Ishikawa (cell line): ENCODE data around the gene GRIFIN.
A peak's percentile ranks its signal among the peaks of the same experiment; 100 is the strongest.

Experiments used
- CEBPB ChIP-seq: IDR thresholded peaks from 2 replicates; pipeline ENCODE4 v1.6.1; 2012
- CREB1 ChIP-seq: IDR thresholded peaks from 2 replicates; pipeline ENCODE4 v1.6.1; 2012; ENCODE audit warnings: low read depth
- EGR1 ChIP-seq: IDR thresholded peaks from 2 replicates; pipeline ENCODE4 v1.6.1; 2012
- EP300 ChIP-seq: IDR thresholded peaks from 2 replicates; pipeline ENCODE4 v1.6.1; 2012; ENCODE audit warnings: borderline replicate concordance
- FOXM1 ChIP-seq: IDR thresholded peaks from 2 replicates; pipeline ENCODE4 v1.6.1; 2012; ENCODE audit warnings: low read depth, borderline replicate concordance
- NFIC ChIP-seq: IDR thresholded peaks from 2 replicates; pipeline ENCODE4 v1.6.1; 2012
- RAD21 ChIP-seq: IDR thresholded peaks from 2 replicates; pipeline ENCODE4 v1.6.1; 2012; ENCODE audit warnings: low read depth
- TAF1 ChIP-seq: IDR thresholded peaks from 2 replicates; pipeline ENCODE4 v1.6.1; 2012; ENCODE audit warnings: low read depth, mild to moderate bottlenecking
- TCF12 ChIP-seq: IDR thresholded peaks from 2 replicates; pipeline ENCODE4 v1.6.1; 2012; ENCODE audit warnings: low read depth
- TEAD4 ChIP-seq: IDR thresholded peaks from 2 replicates; pipeline ENCODE4 v1.6.1; 2012
- YY1 ChIP-seq: IDR thresholded peaks from 2 replicates; pipeline ENCODE4 v1.6.1; 2012; ENCODE audit warnings: low read depth
- ZBTB7A ChIP-seq: IDR thresholded peaks from 2 replicates; pipeline ENCODE4 v1.6.1; 2012; ENCODE audit warnings: low read depth
- TF ChIP-seq, protein P1 (sequence below): IDR thresholded peaks from 2 replicates; pipeline ENCODE4 v1.6.1; 2012
- TF ChIP-seq, protein P2 (sequence below): IDR thresholded peaks from 2 replicates; pipeline ENCODE4 v1.6.1; 2012
- TF ChIP-seq, protein P3 (sequence below): IDR thresholded peaks from 2 replicates; pipeline ENCODE4 v1.6.1; 2012; ENCODE audit warnings: low read depth, mild to moderate bottlenecking

Gene GRIFIN

DNA sequence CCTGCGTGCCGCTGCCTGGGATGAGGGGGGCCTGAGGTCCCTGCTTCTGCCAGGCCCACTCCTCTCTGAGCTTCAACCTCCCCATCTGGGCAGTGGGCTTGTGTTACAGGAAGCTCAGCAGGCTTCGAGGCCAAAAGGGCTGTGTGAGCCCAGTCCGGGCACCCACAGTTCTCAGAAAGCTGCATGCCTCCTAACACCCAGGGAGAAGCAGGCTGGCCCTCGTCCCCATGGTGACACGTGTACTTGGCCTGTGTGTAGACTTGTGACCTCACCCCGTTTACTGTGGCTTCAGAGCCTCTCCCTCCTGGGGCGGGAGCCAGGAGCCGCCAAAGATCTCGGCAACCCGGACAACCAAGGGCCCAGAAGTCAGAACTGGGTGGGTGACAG lies 2.2 kb upstream of the GRIFIN start:
- TF ChIP-seq, protein P1, sequence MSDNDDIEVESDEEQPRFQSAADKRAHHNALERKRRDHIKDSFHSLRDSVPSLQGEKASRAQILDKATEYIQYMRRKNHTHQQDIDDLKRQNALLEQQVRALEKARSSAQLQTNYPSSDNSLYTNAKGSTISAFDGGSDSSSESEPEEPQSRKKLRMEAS = peak; percentile 97
- TF ChIP-seq, protein P2, sequence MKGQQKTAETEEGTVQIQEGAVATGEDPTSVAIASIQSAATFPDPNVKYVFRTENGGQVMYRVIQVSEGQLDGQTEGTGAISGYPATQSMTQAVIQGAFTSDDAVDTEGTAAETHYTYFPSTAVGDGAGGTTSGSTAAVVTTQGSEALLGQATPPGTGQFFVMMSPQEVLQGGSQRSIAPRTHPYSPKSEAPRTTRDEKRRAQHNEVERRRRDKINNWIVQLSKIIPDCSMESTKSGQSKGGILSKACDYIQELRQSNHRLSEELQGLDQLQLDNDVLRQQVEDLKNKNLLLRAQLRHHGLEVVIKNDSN = no peak
- no peak for TF ChIP-seq TCF12

DNA sequence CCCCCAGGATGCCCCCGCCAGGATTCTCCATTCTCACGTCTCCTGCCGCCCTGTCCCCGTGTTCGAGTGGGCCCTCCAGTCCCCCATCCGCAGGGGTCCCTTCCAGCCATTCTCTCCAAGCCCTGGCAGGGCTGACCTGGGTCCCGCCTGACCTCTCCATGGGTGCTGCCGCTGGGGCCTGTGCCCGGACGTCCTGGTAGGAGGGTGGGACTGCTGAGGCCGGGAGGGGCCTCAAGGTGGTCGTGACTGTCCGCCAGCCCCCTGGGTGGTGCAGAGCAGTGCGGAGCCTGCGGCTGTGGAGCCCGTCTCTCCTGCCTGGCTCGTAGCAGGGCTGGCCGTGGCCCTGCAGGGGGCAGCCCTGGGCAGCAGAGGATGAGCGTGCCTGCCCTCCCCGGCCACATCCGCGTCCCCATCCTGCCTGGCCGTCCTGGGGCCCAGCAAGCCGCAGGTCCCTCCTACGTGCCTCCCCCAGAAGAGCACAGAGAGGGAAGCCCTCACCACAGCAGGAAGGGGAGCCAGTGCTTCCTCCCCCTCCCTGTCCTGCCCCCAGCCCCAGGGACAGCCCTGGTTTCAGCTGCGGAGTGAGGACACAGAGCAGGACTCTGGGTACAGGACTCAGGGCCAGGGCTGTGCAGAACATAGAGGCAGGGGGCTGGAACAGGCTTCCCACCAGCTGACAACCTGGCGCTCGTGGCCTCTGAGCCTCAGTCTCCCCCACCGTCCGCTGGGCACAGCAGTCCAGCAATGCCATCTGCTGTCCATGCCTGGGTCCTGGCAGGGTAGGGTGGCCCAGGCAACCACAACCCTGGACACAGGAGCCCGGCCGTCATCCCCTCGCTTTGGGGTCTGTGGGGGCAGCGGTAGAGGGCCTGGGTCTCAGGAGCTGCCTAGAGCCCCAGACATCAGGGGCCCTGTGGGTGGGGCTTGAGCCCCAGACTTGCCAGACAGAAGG lies 1.5 kb upstream of the GRIFIN start:
- TF ChIP-seq RAD21 = peak; percentile 69; the same call in 1 of the 2 replicates
- no peak for TF ChIP-seq TAF1
- TF ChIP-seq EP300 = no peak
- no peak for TF ChIP-seq EGR1
- TF ChIP-seq, protein P2 = no peak

DNA sequence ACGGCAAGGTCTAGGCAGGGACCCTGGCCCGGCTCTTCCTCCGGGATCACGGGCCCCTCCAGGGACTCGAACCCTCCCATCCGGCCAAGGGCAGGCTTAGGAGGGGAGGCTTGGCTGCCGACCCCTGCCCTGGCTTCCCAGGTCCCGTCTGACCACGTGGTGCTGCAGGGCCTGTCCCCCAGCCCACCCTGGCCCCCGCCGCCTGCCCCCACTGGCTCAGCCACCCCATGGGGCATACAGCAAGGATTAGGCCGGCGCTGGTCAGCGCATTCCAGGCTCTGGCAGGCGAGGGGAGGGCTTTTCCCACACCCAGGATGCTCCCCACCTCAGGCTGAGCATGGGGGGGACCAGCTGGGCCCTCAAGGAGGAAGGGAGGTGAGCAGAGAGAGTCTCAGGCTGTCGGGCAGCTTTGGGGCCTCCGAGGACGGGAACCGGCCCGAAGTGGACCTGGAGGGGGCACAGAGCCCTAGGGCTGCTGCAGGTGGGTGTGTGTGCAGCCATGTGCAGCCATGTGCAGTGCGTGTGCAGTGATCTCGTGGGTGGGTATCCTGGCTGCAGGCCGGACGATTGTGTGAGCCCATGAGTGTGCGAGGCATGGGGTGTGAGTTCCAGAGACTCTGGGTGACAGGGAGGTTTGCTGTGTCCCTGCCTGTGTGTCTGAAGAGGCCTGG lies 713 bp upstream of the GRIFIN start:
- no peak for TF ChIP-seq FOXM1
- no peak for TF ChIP-seq ZBTB7A
- TF ChIP-seq CEBPB = no peak
- TF ChIP-seq EGR1 = no peak
- no peak for TF ChIP-seq TAF1
- no peak for TF ChIP-seq TEAD4
- TF ChIP-seq, protein P3, sequence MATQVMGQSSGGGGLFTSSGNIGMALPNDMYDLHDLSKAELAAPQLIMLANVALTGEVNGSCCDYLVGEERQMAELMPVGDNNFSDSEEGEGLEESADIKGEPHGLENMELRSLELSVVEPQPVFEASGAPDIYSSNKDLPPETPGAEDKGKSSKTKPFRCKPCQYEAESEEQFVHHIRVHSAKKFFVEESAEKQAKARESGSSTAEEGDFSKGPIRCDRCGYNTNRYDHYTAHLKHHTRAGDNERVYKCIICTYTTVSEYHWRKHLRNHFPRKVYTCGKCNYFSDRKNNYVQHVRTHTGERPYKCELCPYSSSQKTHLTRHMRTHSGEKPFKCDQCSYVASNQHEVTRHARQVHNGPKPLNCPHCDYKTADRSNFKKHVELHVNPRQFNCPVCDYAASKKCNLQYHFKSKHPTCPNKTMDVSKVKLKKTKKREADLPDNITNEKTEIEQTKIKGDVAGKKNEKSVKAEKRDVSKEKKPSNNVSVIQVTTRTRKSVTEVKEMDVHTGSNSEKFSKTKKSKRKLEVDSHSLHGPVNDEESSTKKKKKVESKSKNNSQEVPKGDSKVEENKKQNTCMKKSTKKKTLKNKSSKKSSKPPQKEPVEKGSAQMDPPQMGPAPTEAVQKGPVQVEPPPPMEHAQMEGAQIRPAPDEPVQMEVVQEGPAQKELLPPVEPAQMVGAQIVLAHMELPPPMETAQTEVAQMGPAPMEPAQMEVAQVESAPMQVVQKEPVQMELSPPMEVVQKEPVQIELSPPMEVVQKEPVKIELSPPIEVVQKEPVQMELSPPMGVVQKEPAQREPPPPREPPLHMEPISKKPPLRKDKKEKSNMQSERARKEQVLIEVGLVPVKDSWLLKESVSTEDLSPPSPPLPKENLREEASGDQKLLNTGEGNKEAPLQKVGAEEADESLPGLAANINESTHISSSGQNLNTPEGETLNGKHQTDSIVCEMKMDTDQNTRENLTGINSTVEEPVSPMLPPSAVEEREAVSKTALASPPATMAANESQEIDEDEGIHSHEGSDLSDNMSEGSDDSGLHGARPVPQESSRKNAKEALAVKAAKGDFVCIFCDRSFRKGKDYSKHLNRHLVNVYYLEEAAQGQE = no peak
- TF ChIP-seq YY1 = no peak
- no peak for TF ChIP-seq NFIC
- no peak for TF ChIP-seq EP300
- TF ChIP-seq, protein P2 = no peak
- TF ChIP-seq, protein P1 = no peak
- TF ChIP-seq RAD21 = no peak
- TF ChIP-seq TCF12 = no peak
- TF ChIP-seq CREB1 = no peak

DNA sequence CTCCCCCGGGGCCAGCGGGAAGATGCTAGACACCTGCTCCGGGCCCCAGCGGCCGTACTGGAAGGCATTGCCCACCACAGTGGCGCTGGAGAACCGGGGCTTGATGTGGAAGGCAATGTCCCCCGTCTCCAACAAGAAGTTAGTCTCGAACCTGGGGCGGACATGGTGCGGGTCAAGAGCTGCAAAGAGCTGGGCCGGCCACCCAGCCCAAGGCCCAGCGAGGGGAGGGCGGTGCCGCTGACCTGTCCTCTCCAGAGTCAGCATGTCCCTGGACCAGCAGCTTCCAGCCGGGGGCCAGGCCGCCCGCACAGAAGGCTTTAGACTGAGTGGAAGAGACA lies 551 bp downstream of the GRIFIN start:
- no peak for TF ChIP-seq EP300

DNA sequence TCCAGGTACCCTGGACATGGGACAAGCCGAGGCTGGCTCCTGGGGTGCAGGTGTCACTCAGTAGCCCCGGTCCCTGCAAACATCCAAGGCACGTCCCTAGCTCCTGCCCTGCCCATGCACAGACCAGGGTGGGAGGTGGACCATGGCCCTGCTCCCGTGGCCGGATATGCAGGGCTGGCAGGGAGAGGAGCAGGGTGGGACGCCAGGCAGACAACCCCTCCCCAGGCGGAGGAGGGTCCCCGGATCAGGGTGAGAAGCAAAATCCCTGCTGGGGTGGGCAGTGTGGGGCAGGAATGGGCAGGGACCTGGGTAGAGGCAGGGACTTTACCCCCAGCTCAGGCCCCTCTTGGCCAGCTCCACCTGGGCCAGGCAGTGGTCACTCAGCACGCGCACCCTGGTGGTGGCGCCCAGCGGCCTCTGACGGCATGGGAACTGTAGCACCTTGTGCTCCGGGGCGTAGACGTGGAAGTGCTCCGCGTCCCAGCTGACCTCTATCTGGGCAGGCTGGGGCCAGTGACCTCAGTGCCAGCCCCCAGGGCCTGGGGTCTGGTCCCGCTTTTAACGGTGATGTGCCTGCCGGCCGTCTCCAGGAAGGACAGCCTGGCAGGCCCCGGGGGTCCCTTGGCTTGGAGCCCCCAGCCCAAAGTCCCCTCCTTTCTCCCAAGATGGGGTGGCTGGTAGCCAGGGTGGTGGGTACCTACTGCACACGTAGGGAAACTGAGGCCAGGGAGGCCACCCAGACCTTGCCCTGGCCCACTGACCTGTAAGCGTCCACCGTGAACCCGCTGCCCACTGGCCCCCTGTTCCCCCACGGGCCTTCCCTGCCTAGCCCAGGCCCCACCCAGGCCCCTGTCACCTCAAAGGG lies 1.2 kb downstream of the GRIFIN start:
- TF ChIP-seq, protein P3 = no peak
- TF ChIP-seq CEBPB (no peak), RAD21 (no peak), TCF12 (no peak), EGR1 (no peak), TEAD4 (no peak), TAF1 (no peak), FOXM1 (no peak), ZBTB7A (no peak), YY1 (no peak), NFIC (no peak), CREB1 (no peak), EP300 (no peak)
- TF ChIP-seq, protein P2 = no peak
- TF ChIP-seq, protein P1 = no peak
